ENCODE results near the gene TAOK2. TPM values are rescaled to one million over a fixed set of nuclear protein-coding genes. Genes with fewer than 3 reads are reported as not detected.

Gene TAOK2
- total RNA-seq, 2 donors from 2014 or later, result 31.1 to 58.3 TPM

DNA sequence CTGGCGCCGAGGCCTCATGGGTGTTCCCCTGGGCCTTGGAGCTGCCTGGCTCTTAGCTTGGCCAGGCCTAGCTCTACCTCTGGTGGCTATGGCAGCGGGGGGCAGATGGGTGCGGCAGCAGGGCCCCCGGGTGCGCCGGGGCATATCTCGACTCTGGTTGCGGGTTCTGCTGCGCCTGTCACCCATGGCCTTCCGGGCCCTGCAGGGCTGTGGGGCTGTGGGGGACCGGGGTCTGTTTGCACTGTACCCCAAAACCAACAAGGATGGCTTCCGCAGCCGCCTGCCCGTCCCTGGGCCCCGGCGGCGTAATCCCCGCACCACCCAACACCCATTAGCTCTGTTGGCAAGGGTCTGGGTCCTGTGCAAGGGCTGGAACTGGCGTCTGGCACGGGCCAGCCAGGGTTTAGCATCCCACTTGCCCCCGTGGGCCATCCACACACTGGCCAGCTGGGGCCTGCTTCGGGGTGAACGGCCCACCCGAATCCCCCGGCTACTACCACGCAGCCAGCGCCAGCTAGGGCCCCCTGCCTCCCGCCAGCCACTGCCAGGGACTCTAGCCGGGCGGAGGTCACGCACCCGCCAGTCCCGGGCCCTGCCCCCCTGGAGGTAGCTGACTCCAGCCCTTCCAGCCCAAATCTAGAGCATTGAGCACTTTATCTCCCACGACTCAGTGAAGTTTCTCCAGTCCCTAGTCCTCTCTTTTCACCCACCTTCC lies 13.9 kb downstream of the TAOK2 start:
- 92 to 95% methylated on average over 11 to 35 of the region's 35 CpGs for WGBS, 2 donors
- H3K4me1 ChIP-seq, result no peaks in the 10 kb centered on the region
- intact Hi-C loops (cut with DNase I), result no loop called here
- H3K36me3 ChIP-seq (replicated peaks in 1 of 2; ENCODE audit: insufficient read depth in 1 of 2, low read depth in 2 of 2), result peaks cover 36 to 42% of the 10 kb centered on the region in 2 donors
- H3K27ac ChIP-seq, result no peak overlapping the region
- ATAC-seq, result no peak
- no peak for DNase-seq
- H3K27me3 ChIP-seq, result no peaks in the 10 kb centered on the region
- H3K4me3 ChIP-seq, result no peak overlapping the region
- no peaks in the 10 kb centered on the region for H3K9me3 ChIP-seq
- TF ChIP-seq, protein P1, sequence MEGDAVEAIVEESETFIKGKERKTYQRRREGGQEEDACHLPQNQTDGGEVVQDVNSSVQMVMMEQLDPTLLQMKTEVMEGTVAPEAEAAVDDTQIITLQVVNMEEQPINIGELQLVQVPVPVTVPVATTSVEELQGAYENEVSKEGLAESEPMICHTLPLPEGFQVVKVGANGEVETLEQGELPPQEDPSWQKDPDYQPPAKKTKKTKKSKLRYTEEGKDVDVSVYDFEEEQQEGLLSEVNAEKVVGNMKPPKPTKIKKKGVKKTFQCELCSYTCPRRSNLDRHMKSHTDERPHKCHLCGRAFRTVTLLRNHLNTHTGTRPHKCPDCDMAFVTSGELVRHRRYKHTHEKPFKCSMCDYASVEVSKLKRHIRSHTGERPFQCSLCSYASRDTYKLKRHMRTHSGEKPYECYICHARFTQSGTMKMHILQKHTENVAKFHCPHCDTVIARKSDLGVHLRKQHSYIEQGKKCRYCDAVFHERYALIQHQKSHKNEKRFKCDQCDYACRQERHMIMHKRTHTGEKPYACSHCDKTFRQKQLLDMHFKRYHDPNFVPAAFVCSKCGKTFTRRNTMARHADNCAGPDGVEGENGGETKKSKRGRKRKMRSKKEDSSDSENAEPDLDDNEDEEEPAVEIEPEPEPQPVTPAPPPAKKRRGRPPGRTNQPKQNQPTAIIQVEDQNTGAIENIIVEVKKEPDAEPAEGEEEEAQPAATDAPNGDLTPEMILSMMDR (IDR thresholded peaks at IDR 0.05), result no peak
- TF ChIP-seq POLR2A (IDR thresholded peaks at IDR 0.05), result no peak

DNA sequence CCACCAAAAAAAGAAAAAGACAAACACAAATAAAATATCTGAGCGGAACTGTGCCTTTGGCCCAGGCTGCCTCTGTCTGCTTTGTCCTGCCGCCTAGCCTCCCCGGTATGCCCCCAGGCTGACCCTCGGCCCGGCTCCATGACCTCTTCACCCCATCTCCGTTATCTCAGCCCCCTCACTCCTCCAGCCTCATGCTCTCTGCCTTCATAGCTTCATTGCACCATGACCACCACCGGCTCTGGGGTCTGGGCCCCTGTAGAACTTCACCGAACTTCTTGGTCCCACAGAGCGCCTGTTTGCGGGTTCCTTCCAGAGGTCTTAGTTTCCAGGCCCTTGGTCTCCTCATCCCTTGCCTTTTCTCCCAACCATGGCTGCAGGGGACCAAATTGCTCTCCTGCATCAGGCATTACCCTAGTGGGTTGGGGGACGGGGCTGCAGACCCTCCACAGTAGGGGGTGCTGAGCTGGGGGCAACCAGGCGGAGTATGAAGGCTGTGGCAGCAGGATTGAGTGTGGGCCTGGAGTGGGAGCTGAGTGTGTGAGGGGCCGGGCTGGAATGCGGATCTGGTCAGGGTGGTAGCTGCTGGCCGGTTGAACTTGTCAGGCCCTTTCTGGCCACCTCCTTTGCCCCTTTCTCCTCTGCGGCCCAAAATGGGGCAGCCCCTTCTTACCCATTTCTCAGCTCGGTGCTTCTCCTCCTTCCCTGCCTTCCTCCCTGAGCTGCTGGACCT lies 14.8 kb downstream of the TAOK2 start:
- H3K4me3 ChIP-seq, result no peak overlapping the region
- no peaks in the 10 kb centered on the region for H3K9me3 ChIP-seq
- H3K27me3 ChIP-seq, result no peaks in the 10 kb centered on the region
- H3K36me3 ChIP-seq (replicated peaks in 1 of 2; ENCODE audit: insufficient read depth in 1 of 2, low read depth in 2 of 2), result peaks cover 28 to 34% of the 10 kb centered on the region in 2 donors
- no peak for TF ChIP-seq POLR2A (IDR thresholded peaks at IDR 0.05)
- TF ChIP-seq, protein P1 (IDR thresholded peaks at IDR 0.05), result no peak
- 92 to 94% methylated on average over 17 of the region's 17 CpGs for WGBS, 2 donors
- no peak for DNase-seq
- ATAC-seq, result no peak
- intact Hi-C loops (cut with DNase I), result no loop called here
- H3K27ac ChIP-seq, result no peak overlapping the region
- H3K4me1 ChIP-seq, result no peaks in the 10 kb centered on the region

DNA sequence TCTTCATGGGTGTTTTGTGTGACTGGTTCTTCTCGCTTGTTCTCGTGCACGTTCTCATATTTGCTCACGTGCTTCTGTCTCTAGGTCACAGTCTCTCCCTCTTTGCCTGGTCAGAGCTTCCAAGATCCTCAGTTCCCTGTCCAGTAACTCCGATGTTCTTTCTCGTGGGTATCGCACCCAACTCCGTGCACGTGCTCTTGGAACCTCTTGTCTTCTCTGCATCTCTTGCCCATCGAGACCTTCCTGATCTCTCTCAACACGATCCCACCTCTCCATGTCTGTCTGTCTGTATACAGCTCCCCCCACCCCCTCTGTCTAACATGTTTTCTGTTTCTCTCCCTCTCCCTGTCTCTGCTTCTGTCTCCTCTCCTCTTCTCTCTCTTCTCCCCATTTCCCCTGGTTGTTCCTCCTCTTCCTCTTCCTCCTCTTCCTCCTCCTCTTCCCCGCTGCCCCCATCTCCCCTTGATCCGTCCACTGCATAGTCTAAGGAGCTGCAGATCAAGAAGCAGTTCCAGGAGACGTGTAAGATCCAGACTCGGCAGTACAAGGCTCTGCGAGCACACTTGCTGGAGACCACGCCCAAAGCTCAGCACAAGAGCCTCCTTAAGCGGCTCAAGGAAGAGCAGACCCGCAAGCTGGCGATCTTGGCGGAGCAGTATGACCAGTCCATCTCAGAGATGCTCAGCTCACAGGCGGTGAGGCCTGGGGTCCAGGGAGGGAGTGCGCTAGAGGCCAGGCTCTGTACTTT lies 15.6 kb downstream of the TAOK2 start:
- H3K9me3 ChIP-seq, result no peaks in the 10 kb centered on the region
- H3K4me3 ChIP-seq, result no peak overlapping the region
- H3K27me3 ChIP-seq, result no peaks in the 10 kb centered on the region
- no peak for DNase-seq
- WGBS, 2 donors, result 83 to 87% methylated on average over 23 of the region's 23 CpGs
- intact Hi-C loops (cut with DNase I), result no loop called here
- no peak overlapping the region for H3K27ac ChIP-seq
- ATAC-seq, result no peak
- TF ChIP-seq, protein P1 (IDR thresholded peaks at IDR 0.05), result no peak
- TF ChIP-seq POLR2A (IDR thresholded peaks at IDR 0.05), result no peak
- peaks cover 22 to 29% of the 10 kb centered on the region in 2 donors for H3K36me3 ChIP-seq (replicated peaks in 1 of 2; ENCODE audit: insufficient read depth in 1 of 2, low read depth in 2 of 2)
- peaks cover 4% of the 10 kb centered on the region for H3K4me1 ChIP-seq

DNA sequence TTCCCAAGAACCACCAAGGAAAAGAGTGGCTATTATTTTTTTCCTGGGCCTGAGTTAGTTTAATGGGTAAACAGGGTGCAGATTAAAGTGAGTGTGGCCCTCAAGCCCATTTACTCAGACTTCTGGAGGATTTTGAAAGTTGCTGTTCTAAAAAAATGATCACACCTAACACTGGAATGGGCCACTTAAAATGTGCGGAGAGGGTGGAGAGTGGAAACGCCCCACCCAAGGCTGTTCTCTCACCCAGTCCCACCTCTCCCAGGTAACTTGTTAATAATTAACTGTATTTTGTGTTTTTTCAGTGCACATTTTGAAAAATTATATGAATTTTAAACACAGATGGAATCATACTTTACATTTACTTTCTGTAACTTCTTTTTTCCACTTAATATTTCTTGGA lies 16.4 kb downstream of the TAOK2 start:
- intact Hi-C loops (cut with DNase I), result no loop called here
- Histone ChIP-seq H3K4me1 (peaks cover 12% of the 10 kb centered on the region), H3K27me3 (no peaks in the 10 kb centered on the region), H3K27ac (no peak overlapping the region), H3K9me3 (no peaks in the 10 kb centered on the region), H3K4me3 (no peak overlapping the region), H3K36me3 (replicated peaks in 1 of 2; ENCODE audit: insufficient read depth in 1 of 2, low read depth in 2 of 2) (peaks cover 15 to 22% of the 10 kb centered on the region in 2 donors)
- DNase-seq (no peak), ATAC-seq (no peak)
- 60 to 63% methylated on average over 2 of the region's 2 CpGs for whole genome bisulfite sequencing, 2 donors
- TF ChIP-seq POLR2A (IDR thresholded peaks at IDR 0.05), result no peak
- TF ChIP-seq, protein P1 (IDR thresholded peaks at IDR 0.05), result no peak
